Measurements from ENCODE around the gene PPIP5K2.
"Not testable (repeated sequence)": the region's sequence is repeated elsewhere in the genome, so short reads cannot be mapped to it uniquely, and the experiment has no call there.

GRCh38 chr5:103219074-103219473 lies 99.0 kb downstream of the PPIP5K2 start:
- not testable (repeated sequence) for TF ChIP-seq POLR2AphosphoS5 (IDR thresholded peaks at IDR 0.05; ENCODE audit: low read depth, low read length); TAF1 (IDR thresholded peaks at IDR 0.05; ENCODE audit: borderline replicate concordance, low read depth, low read length); POLR2A (IDR thresholded peaks at IDR 0.05; ENCODE audit: low read depth, low read length)
